ENCODE measurements around the gene TKT. TPM values are rescaled to one million over a fixed set of nuclear protein-coding genes. Genes with fewer than 3 reads are reported as not detected.

Gene TKT
- polyA plus RNA-seq (2012; ENCODE audit: insufficient read length, low read depth), result 559 TPM

GRCh38 chr3:53255775-53256703, at the start of gene TKT:
Gene TKT, minus strand, starts transcription at chr3:53256022. Its CDS starts 80 bp downstream, at chr3:53255942.
- TF ChIP-seq SIN3A (IDR thresholded peaks at IDR 0.05; ENCODE audit: borderline replicate concordance, insufficient read depth, low read length) (0 out of 2 replicates have a peak, but pooled peaks have one; percentile 34), FOXP2 (optimal IDR thresholded peaks at IDR 0.05; ENCODE audit: borderline replicate concordance, extremely low read depth, extremely low read length, insufficient read depth) (no peak), REST (IDR thresholded peaks at IDR 0.05; ENCODE audit: insufficient read depth in 1 of 2, low read depth in 2 of 2, low read length in 2 of 2) (peak; percentile 75 to 87), TAF1 (IDR thresholded peaks at IDR 0.05; ENCODE audit: borderline replicate concordance, insufficient read depth, low read length) (peak; percentile 57; the same call in 1 of the 2 replicates), POLR2AphosphoS5 (IDR thresholded peaks at IDR 0.05; ENCODE audit: low read depth, low read length) (peak; percentile 85)

GRCh38 chr3:53303957-53304356, 48.1 kb upstream of the TKT start:
- TF ChIP-seq POLR2AphosphoS5 (IDR thresholded peaks at IDR 0.05; ENCODE audit: low read depth, low read length) (no peak), TAF1 (IDR thresholded peaks at IDR 0.05; ENCODE audit: borderline replicate concordance, insufficient read depth, low read length) (no peak), SIN3A (IDR thresholded peaks at IDR 0.05; ENCODE audit: borderline replicate concordance, insufficient read depth, low read length) (no peak), REST (IDR thresholded peaks at IDR 0.05; ENCODE audit: insufficient read depth in 1 of 2, low read depth in 2 of 2, low read length in 2 of 2) (no peak), FOXP2 (optimal IDR thresholded peaks at IDR 0.05; ENCODE audit: borderline replicate concordance, extremely low read depth, extremely low read length, insufficient read depth) (no peak)

GRCh38 chr3:53303549-53303948, 47.7 kb upstream of the TKT start:
- TF ChIP-seq POLR2AphosphoS5 (IDR thresholded peaks at IDR 0.05; ENCODE audit: low read depth, low read length) (no peak), SIN3A (IDR thresholded peaks at IDR 0.05; ENCODE audit: borderline replicate concordance, insufficient read depth, low read length) (no peak), TAF1 (IDR thresholded peaks at IDR 0.05; ENCODE audit: borderline replicate concordance, insufficient read depth, low read length) (no peak), REST (IDR thresholded peaks at IDR 0.05; ENCODE audit: insufficient read depth in 1 of 2, low read depth in 2 of 2, low read length in 2 of 2) (no peak), FOXP2 (optimal IDR thresholded peaks at IDR 0.05; ENCODE audit: borderline replicate concordance, extremely low read depth, extremely low read length, insufficient read depth) (no peak)

- TF ChIP-seq SIN3A (IDR thresholded peaks at IDR 0.05; ENCODE audit: borderline replicate concordance, insufficient read depth, low read length), result no peak
- TF ChIP-seq REST (IDR thresholded peaks at IDR 0.05; ENCODE audit: insufficient read depth in 1 of 2, low read depth in 2 of 2, low read length in 2 of 2), result no peak
- no peak for TF ChIP-seq TAF1 (IDR thresholded peaks at IDR 0.05; ENCODE audit: borderline replicate concordance, insufficient read depth, low read length)
- TF ChIP-seq FOXP2 (optimal IDR thresholded peaks at IDR 0.05; ENCODE audit: borderline replicate concordance, extremely low read depth, extremely low read length, insufficient read depth), result no peak
- TF ChIP-seq POLR2AphosphoS5 (IDR thresholded peaks at IDR 0.05; ENCODE audit: low read depth, low read length), result no peak
Observed at GRCh38 chr3:53300826-53301225, 45.0 kb upstream of the TKT start.
